Endodermal cell (in vitro differentiated cells): ENCODE data around the gene DYNC1I2. TPM values are rescaled to one million over a fixed set of nuclear protein-coding genes. Genes with fewer than 3 reads are reported as not detected.

ENCODE experiments used
- DNase-seq: peaks from one replicate; pipeline ENCODE4 v3.0.0-alpha.2; 2017
- H3K27ac ChIP-seq: 2 replicates; pipeline ENCODE4 v1.5.1; 2013; ENCODE audit warnings: mild to moderate bottlenecking, low read depth, low read length, moderate library complexity
- H3K27me3 ChIP-seq: 2 replicates; pipeline ENCODE4 v1.6.1; 2013; ENCODE audit warnings: mild to moderate bottlenecking, low read length, moderate library complexity; ENCODE audit not compliant: insufficient read depth, control insufficient read depth, poor library complexity, severe bottlenecking
- H3K36me3 ChIP-seq: 2 replicates; pipeline ENCODE4 v1.7.0; 2013; ENCODE audit warnings: mild to moderate bottlenecking, low read length, moderate library complexity; ENCODE audit not compliant: control insufficient read depth, insufficient read depth
- H3K4me1 ChIP-seq: one replicate; pipeline ENCODE4 v1.7.0; 2013; ENCODE audit warnings: low read length; ENCODE audit not compliant: control insufficient read depth, insufficient read depth
- H3K4me3 ChIP-seq: 2 replicates; pipeline ENCODE4 v1.5.1; 2013; ENCODE audit warnings: mild to moderate bottlenecking, low read length, moderate library complexity
- H3K9ac ChIP-seq: 2 replicates; pipeline ENCODE4 v1.6.1; 2013; ENCODE audit warnings: mild to moderate bottlenecking, low read length, moderate library complexity; ENCODE audit not compliant: poor library complexity, severe bottlenecking; ENCODE audit errors: extremely low read depth
- H3K9me3 ChIP-seq: 2 replicates; pipeline ENCODE4 v1.6.1; 2013; ENCODE audit warnings: mild to moderate bottlenecking, low read length, moderate library complexity; ENCODE audit not compliant: control insufficient read depth
- H3K27ac Mint-ChIP-seq: 2 replicates; pipeline ENCODE4 v1.8.0; 2020; ENCODE audit warnings: mixed read lengths
- H3K27me3 Mint-ChIP-seq: 2 replicates; pipeline ENCODE4 v1.8.0; 2021; ENCODE audit warnings: mild to moderate bottlenecking, mixed read lengths; ENCODE audit not compliant: insufficient read depth
- H3K36me3 Mint-ChIP-seq: 2 replicates; pipeline ENCODE4 v1.8.0; 2020; ENCODE audit warnings: low read depth, mixed read lengths
- H3K4me1 Mint-ChIP-seq: 2 replicates; pipeline ENCODE4 v1.8.0; 2020; ENCODE audit warnings: mixed read lengths
- H3K4me3 Mint-ChIP-seq: 2 replicates; pipeline ENCODE4 v1.8.0; 2020; ENCODE audit warnings: mild to moderate bottlenecking, moderate library complexity, mixed read lengths
- H3K9me3 Mint-ChIP-seq: 2 replicates; pipeline ENCODE4 v1.8.0; 2020; ENCODE audit warnings: mild to moderate bottlenecking, mixed read lengths
- CTCF ChIP-seq: fragments of 200-600 bp; sonication (generic); conservative IDR thresholded peaks from 2 replicates; pipeline ENCODE4 v1.5.0; 2021; ENCODE audit warnings: antibody characterized with exemption, mild to moderate bottlenecking
- WGBS, 2 experiments: methylation state at CpG; one replicate each; pipeline versions ENCODE4 v1.1.5 to v1.1.7; 2013; ENCODE audit warnings: missing lambda C conversion rate in 2 of 2, mixed read lengths in 1 of 2; ENCODE audit not compliant: insufficient coverage in 1 of 2, insufficient read length in 1 of 2; 5-methylcytosine and 5-hydroxymethylcytosine counted together
- total RNA-seq, 2 donors: library from RNA; stranded (reverse); fragmentation: NEBNext Ultra II Directional in 1 of 2; extraction: Animal tissue kit (Norgen Biotek cat#: 25700) in 1 of 2; gene quantifications; 2 replicates in 1 of 2; 3 replicates in 1 of 2; pipeline ENCODE4 v1.2.1, GENCODE V29; 2021

DYNC1I2 gene
- total RNA-seq, 2 donors from 2014 or later, result 98.5 to 99.4 TPM

- Histone ChIP-seq H3K27ac (no peak overlapping the region), H3K4me3 (no peak overlapping the region), H3K9ac (no peak overlapping the region), H3K36me3 (peaks cover 48% of the 10 kb centered on the region), H3K27me3 (no peaks in the 10 kb centered on the region), H3K9me3 (no peaks in the 10 kb centered on the region), H3K4me1 (no peaks in the 10 kb centered on the region)
- no peak for TF ChIP-seq CTCF
- 100% methylated on average over 2 of the region's 2 CpGs for WGBS, 2 experiments
- Mint-ChIP-seq H3K36me3 (peaks cover 29% of the 10 kb centered on the region), H3K4me3 (no peak overlapping the region), H3K27ac (no peak overlapping the region), H3K4me1 (peaks cover 5% of the 10 kb centered on the region), H3K9me3 (no peaks in the 10 kb centered on the region), H3K27me3 (no peaks in the 10 kb centered on the region)
- no peak for DNase-seq
Measured at GRCh38 chr2:171712051-171712450, 24.8 kb downstream of the DYNC1I2 start.

GRCh38 chr2:171718720-171719119, 31.5 kb downstream of the DYNC1I2 start:
- H3K27me3 Mint-ChIP-seq, result no peaks in the 10 kb centered on the region

GRCh38 chr2:171719660-171720059, 32.4 kb downstream of the DYNC1I2 start:
- Histone ChIP-seq H3K36me3 (peaks cover 63% of the 10 kb centered on the region), H3K27ac (no peak overlapping the region), H3K9ac (no peak overlapping the region), H3K9me3 (no peaks in the 10 kb centered on the region), H3K27me3 (no peaks in the 10 kb centered on the region), H3K4me1 (no peaks in the 10 kb centered on the region), H3K4me3 (no peak overlapping the region)
- Mint-ChIP-seq H3K4me3 (no peak overlapping the region), H3K27ac (no peak overlapping the region), H3K27me3 (no peaks in the 10 kb centered on the region), H3K4me1 (peaks cover 11% of the 10 kb centered on the region), H3K9me3 (no peaks in the 10 kb centered on the region), H3K36me3 (peaks cover 33% of the 10 kb centered on the region)
- no peak for TF ChIP-seq CTCF
- 88 to 96% methylated on average over 3 of the region's 3 CpGs for WGBS, 2 experiments
- DNase-seq, result no peak

More at GRCh38 chr2:171718720-171719119, 31.5 kb downstream of the DYNC1I2 start:
- H3K4me3 ChIP-seq, result no peak overlapping the region
- H3K4me3 Mint-ChIP-seq, result no peak overlapping the region
- H3K9ac ChIP-seq, result no peak overlapping the region
- no peaks in the 10 kb centered on the region for H3K9me3 ChIP-seq
- H3K36me3 Mint-ChIP-seq, result peaks cover 33% of the 10 kb centered on the region
- H3K9me3 Mint-ChIP-seq, result no peaks in the 10 kb centered on the region
- H3K27ac Mint-ChIP-seq, result no peak overlapping the region
- H3K4me1 ChIP-seq, result no peaks in the 10 kb centered on the region
- TF ChIP-seq CTCF, result no peak
- H3K36me3 ChIP-seq, result peaks cover 64% of the 10 kb centered on the region
- H3K4me1 Mint-ChIP-seq, result peaks cover 3% of the 10 kb centered on the region
- no peak overlapping the region for H3K27ac ChIP-seq
- no peak for DNase-seq
- WGBS, 2 experiments, result 90 to 98% methylated on average over 2 to 4 of the region's 4 CpGs
- no peaks in the 10 kb centered on the region for H3K27me3 ChIP-seq
